Fibroblast of skin of right quadriceps (primary cell): ENCODE results near the gene PI4KA.

Experiments used
- DNase-seq: peaks from one replicate; pipeline ENCODE4 v3.0.0-alpha.2; 2013

The PI4KA gene

DNA sequence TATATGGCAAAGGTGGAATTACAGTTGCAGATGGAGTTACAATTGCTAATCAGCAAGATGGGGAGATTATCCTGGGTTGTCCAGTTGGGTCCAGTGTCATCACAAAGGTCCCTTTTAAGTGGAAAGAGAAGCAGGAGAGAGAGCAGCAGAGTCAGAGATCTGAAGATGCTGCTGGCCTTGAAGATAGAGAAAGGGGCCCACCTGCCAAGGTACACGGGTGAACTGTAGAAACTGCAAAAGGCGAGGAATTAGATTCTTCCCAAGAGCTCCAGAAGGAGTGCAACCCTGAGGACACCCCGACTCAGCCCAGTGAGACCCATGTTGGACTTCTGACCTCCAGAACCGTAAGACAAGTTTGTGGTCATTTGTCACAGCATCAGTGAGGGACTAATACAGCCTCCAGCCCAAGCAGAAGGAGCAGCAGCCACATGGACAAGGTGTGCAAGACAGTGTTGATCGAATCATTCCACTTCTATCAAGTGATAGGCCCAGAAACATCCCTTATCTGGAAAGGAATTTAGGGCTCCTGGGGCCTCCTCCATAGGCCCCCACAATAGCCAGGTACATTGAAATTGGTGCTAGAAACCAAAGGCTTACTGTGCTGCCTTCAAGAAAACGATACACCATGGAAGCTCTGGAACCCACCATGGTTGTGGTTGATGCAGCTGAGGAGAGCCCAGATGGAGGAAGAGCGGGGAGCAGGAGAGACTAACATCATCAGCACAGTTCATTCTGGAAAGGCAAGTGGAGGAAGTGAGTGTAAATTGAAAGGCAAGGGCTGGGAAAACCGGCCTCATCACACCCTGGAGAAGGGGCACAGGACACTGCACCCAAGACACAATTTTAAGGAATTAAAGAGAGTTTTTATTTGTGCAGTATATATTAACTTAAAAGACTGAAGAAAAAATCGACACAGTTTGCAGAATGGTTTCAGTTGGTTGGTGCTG, 23.5 kb upstream of the PI4KA start:
- no peak for DNase-seq

GRCh38 chr22:20881231-20881630, 22.6 kb upstream of the PI4KA start:
- DNase-seq, result no peak

DNA sequence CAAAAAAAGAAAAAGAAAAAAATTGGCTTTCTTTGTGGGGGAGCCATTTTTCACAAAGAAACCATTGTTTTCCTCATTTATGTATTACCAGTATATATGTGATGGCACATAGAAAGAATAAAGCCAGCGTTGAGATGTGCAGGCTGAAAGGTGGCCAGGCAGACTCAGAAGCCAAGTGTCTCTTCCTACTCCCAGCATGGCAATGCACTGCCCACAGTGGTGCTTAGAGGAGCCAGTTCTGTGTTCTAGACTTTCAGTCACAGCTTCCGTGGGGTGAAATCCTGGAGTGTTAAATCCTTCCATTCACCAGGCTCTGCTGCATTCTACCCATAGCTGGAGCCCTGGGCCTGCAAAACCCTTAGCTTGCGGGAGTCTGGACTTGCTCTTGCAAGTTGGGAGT, 19.1 kb upstream of the PI4KA start:
- DNase-seq, result no peak

- no peak for DNase-seq
Observed at GRCh38 chr22:20875296-20875695, 16.7 kb upstream of the PI4KA start.

DNA sequence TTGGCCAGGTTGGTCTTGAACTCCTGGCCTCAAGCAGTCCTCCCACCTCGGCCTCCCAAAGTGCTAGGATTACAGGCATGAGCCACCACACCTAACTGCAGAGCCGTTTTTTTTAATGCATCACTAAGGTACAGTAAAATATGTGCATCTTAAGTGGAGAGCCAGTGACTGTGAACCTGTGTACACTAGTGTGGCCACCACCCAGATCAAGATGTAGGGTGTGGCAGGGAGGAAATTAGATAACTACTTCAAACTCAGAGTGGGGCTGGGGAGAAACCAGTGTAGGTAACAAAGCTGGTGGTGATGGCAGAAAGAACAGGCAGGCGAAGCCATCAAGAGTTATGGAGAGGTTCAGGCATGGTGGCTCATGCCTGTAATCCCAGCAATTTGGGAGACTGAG, 14.6 kb upstream of the PI4KA start:
- no peak for DNase-seq

DNA sequence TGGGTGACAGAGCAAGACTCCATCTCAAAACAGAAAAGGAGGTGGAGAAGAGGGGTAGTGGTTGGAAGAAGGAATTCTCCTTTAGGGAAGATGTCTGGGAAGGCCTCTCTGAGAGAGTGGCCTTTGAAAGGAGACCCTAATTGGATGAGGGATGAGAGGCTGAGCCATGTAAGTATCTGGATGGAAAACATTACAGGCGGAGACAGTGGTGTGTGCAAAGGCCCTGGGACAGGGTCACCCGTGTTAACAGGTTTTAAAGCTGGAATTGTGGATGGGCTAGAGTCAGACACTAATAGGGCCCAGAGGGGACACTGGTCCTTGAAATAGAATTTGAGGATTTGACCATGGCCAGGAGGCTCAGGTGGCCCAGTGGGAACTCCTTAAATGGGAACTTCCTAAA, 10.6 kb upstream of the PI4KA start:
- no peak for DNase-seq

- DNase-seq, result no peak
Observed at GRCh38 chr22:20868025-20868962, 9.7 kb upstream of the PI4KA start.

DNA sequence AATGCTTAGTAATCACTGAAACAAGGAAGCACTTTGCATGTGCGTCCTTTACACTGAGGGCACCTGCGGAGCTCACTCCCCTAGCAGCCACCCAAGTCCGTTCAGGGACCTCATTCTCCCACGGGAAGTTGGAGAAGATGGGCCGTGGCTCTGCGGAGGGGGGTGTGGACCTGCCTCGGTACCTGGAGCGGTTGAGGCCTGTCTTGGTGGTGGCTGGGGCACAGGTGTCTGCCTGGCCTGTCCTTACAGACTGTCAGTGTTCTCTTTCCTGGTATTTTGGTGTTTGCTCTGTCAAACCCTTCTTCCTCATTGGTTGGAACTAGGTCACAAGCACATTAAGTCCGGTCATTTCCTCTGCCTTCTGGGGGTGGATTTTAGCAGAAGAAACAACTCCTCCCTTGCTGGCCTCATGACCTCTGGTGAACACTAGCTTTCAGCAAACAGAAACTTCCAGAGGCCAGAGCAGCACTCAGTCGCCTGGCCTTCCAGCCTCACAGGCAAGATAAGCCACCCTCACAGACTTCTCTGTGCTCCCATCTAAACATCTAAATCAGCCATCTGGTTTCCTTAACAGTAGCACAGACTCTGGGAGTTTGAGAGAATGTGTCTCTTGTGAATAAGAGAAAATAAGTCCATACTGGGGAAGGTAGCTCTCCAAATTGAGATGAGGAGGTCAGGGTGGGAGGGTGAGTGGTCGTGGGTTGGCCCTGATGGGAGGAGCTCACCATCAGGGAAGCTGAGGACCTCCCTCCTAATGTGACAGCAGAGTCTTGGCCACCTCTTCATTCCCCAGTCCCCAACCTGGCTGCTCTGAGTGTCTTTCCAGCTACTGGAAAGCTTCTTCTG, 8.8 kb upstream of the PI4KA start:
- DNase-seq, result no peak

- DNase-seq, result no peak
Observed at GRCh38 chr22:20866736-20867135, 8.1 kb upstream of the PI4KA start.

DNA sequence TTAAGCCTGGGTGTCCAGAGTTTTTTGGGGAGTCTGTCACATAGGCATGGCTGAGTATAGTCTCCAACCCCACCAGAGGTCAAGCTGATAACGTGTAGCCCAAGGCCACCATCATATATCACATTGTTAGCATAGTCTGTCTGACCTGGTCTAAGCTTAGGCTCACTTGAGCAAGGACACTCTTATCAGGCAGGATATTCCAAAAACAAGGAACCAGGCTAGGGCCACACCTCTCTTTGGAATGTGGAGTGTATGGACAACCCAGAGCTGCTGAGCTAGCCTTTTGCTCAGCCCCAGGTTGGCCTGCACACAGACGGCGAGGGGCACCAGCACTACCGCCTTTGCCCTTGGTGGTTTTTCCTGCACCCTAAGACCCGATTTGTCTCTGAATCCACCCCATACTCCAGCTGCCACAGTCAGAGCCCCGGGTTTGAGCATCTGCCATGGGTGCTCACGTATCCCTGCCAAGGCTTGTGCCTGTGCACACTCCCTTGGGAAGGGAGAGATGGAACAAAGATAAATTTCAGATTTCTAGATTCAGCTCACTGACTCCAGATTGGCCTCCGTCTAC, 7.3 kb upstream of the PI4KA start:
- no peak for DNase-seq

GRCh38 chr22:20865331-20865730, 6.7 kb upstream of the PI4KA start:
- DNase-seq, result no peak

DNA sequence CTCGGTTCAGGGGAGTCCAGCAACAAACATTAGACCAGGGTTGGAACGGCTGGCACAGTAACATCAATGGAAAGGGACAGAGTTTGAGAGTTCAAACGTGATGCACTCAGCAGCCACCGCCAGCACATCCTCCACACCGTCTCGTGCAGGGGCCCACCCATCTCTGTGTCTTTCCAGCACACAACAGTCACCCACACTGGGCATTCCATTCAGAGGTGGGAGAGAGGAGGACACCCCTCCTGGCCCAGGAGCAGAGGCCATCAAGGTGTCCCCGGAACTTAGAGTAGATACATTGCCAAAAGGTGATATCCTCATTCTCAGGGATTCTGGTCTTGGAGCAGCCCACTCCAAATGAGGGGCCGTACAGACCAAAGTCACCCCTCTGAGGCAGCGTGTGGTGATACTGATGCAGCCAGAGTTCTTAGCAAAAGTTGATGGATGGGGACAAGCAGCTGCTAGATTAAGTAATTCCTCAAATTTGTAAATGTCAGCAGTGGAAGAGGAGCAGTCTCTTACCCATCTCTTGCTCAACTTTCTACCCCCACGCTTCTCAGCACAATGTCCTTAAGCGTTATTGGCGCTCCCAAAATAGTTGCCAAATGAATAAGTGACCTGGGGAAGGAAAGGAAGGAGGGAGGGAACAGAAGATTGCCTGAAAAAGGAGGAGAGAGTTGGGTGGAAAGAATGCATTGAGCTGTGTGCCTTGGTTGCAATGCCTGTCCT, 5.7 kb upstream of the PI4KA start:
- DNase-seq, result no peak

- DNase-seq, result no peak
Observed at GRCh38 chr22:20863366-20863765, 4.8 kb upstream of the PI4KA start.

GRCh38 chr22:20862540-20862939, 3.9 kb upstream of the PI4KA start:
- DNase-seq, result no peak

- no peak for DNase-seq
Observed at GRCh38 chr22:20859615-20860014, 1.0 kb upstream of the PI4KA start.

- DNase-seq, result peak; percentile 87
Observed at GRCh38 chr22:20857838-20858614, 585 bp downstream of the PI4KA start.

DNA sequence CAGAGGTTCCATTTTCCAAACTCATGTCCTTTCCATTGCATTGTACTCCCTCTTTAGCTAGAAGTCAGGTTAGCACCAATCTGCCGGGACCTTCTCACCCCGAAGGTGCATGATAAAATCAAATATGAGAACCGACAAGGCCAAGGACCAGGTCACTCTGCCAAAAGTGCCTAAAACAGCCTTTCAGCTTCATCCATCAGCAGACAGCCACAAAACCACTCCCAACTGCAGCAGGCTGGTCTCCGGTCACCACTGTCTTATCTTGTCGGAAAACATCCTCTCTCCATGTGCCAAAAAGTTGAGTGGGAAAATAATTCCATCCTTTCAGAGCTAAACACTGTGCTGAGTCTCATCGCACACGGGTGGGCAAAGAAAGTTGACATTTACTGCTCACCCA, 1.4 kb downstream of the PI4KA start:
- DNase-seq, result no peak

DNA sequence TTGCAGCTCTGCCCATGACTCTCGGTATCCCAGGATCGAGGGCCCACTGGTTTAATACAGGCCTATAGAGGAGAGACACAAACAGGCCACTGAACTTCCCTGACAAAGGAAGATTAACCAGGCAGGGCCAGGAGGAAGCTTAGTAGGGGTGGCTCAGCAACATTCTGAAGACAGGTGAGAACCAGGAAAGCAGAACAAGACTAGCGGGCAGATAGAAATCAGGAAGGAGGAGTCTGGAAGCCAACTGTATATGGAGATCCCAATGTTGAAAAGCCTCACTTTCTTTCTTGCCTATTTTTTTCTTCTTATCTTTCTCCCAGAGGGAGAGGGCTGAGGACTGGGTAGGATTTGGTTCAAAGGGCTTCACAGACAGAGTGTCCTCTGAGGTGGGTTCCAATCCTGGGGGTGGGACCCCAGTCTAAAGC, 5.4 kb downstream of the PI4KA start:
- DNase-seq, result no peak

- no peak for DNase-seq
Observed at GRCh38 chr22:20852503-20852902, 6.1 kb downstream of the PI4KA start.

GRCh38 chr22:20852076-20852475, 6.5 kb downstream of the PI4KA start:
- no peak for DNase-seq

GRCh38 chr22:20847318-20847822, 11.2 kb downstream of the PI4KA start:
- DNase-seq, result no peak
